SK-N-SH (cell line): Measurements from ENCODE around the gene NUP188. TPM values are rescaled to one million over a fixed set of nuclear protein-coding genes. Genes with fewer than 3 reads are reported as not detected.

Source experiments
- CTCF ChIA-PET: fragments of 300-600, 350-600 bp; formaldehyde crosslinking; extraction: SDS; loops from one replicate; lab custom pipeline; 2021; lab: Yijun Ruan, JAX
- POLR2A ChIA-PET: fragments of 350-600 bp; sonication (Branson Sonifier 250); formaldehyde crosslinking; extraction: SDS; loops from one replicate; lab custom pipeline; 2020; ENCODE audit warnings: antibody characterized with exemption, inconsistent platforms; lab: Yijun Ruan, JAX
- DNase-seq: peaks from one replicate; pipeline ENCODE4 v3.0.0; 2012
- H2AFZ ChIP-seq: fragments of 200-600 bp; sonication (generic); 2 replicates; pipeline ENCODE4 v1.8.1; 2016; ENCODE audit warnings: antibody characterized with exemption, mild to moderate bottlenecking, low read depth
- H3F3A ChIP-seq: fragments of 200-600 bp; sonication (generic); replicated peaks from 2 replicates; pipeline ENCODE3; 2016; ENCODE audit warnings: antibody characterized with exemption, mild to moderate bottlenecking; ENCODE audit not compliant: insufficient read depth
- H3K27ac ChIP-seq, 2 experiments: fragments of 200-500 bp in 1 of 2; fragments of 200-600 bp in 1 of 2; sonication (Bioruptor generic) in 1 of 2; sonication (generic), shearing (Covaris generic) in 1 of 2; 2 replicates each; pipeline versions ENCODE4 v1.5.1 to v1.6.1; 2014 to 2016; ENCODE audit warnings: low read depth in 2 of 2, inconsistent platforms in 1 of 2, low read length in 1 of 2, mild to moderate bottlenecking in 1 of 2, mixed read lengths in 1 of 2
- H3K27me3 ChIP-seq: fragments of 200-600 bp; sonication (generic), shearing (Covaris generic); 2 replicates; pipeline ENCODE4 v1.6.1; 2016; ENCODE audit warnings: mixed run types; ENCODE audit not compliant: insufficient read depth
- H3K36me3 ChIP-seq, 2 experiments: fragments of 200-500 bp in 1 of 2; fragments of 200-600 bp in 1 of 2; sonication (Bioruptor generic) in 1 of 2; sonication (generic) in 1 of 2; replicated peaks in 1 of 2; 2 replicates each; pipeline versions ENCODE3 to v1.5.1; 2014 to 2016; ENCODE audit warnings: low read length in 1 of 2, mild to moderate bottlenecking in 1 of 2; ENCODE audit not compliant: insufficient read depth in 2 of 2, control insufficient read depth in 1 of 2
- H3K4me1 ChIP-seq, 2 experiments: fragments of 200-500 bp in 1 of 2; fragments of 200-600 bp in 1 of 2; sonication (Bioruptor generic) in 1 of 2; sonication (generic), shearing (Covaris generic) in 1 of 2; 2 replicates each; pipeline versions ENCODE4 v1.5.1 to v1.6.1; 2014 to 2016; ENCODE audit warnings: low read depth in 1 of 2, low read length in 1 of 2, mixed run types in 1 of 2; ENCODE audit not compliant: insufficient read depth in 2 of 2, control insufficient read depth in 1 of 2
- H3K4me2 ChIP-seq: fragments of 200-600 bp; sonication (generic), shearing (Covaris generic); 2 replicates; pipeline ENCODE4 v1.6.1; 2017; ENCODE audit warnings: mixed run types
- H3K4me3 ChIP-seq, 2 experiments: fragments of 200-500 bp in 1 of 2; fragments of 200-600 bp in 1 of 2; sonication (Bioruptor generic) in 1 of 2; sonication (generic), shearing (Covaris generic) in 1 of 2; 2 replicates each; pipeline versions ENCODE4 v1.5.1 to v1.8.1; 2014 to 2016; ENCODE audit warnings: low read depth in 2 of 2, inconsistent platforms in 1 of 2, low read length in 1 of 2, mild to moderate bottlenecking in 1 of 2, mixed read lengths in 1 of 2, moderate library complexity in 1 of 2
- H3K79me2 ChIP-seq: fragments of 200-600 bp; sonication (generic); 2 replicates; pipeline ENCODE4 v1.8.1; 2017; ENCODE audit warnings: mild to moderate bottlenecking; ENCODE audit not compliant: insufficient read depth
- H3K9ac ChIP-seq: fragments of 200-600 bp; sonication (generic); 2 replicates; pipeline ENCODE4 v1.6.1; 2017; ENCODE audit warnings: mixed run types
- H3K9me2 ChIP-seq: fragments of 200-600 bp; sonication (generic); 2 replicates; pipeline ENCODE4 v1.6.1; 2017; ENCODE audit warnings: mixed run types
- H3K9me3 ChIP-seq: fragments of 200-600 bp; sonication (generic); 2 replicates; pipeline ENCODE4 v1.6.1; 2017; ENCODE audit warnings: mixed run types, mild to moderate bottlenecking, moderate library complexity
- H4K20me1 ChIP-seq: fragments of 200-600 bp; sonication (generic); 2 replicates; pipeline ENCODE4 v1.6.1; 2017; ENCODE audit warnings: mild to moderate bottlenecking, mixed run types; ENCODE audit not compliant: insufficient read depth
- ELF1 ChIP-seq: IDR thresholded peaks from 2 replicates; pipeline ENCODE4 v1.4.0; 2012
- FOSL2 ChIP-seq: IDR thresholded peaks from 2 replicates; pipeline ENCODE4 v1.4.0; 2012; ENCODE audit warnings: low read depth, mild to moderate bottlenecking, moderate library complexity, borderline replicate concordance
- FOXJ3 ChIP-seq: sonication (generic); formaldehyde crosslinking; IDR thresholded peaks from 2 replicates; pipeline ENCODE4 v1.5.1; 2020; ENCODE audit warnings: mild to moderate bottlenecking, missing genetic modification reagents
- GABPA ChIP-seq: IDR thresholded peaks from 2 replicates; pipeline ENCODE4 v1.4.0; 2012; ENCODE audit warnings: low read depth, mild to moderate bottlenecking
- MEF2A ChIP-seq: IDR thresholded peaks from 2 replicates; pipeline ENCODE4 v1.4.0; 2012; ENCODE audit warnings: low read depth, borderline replicate concordance
- NRF1 ChIP-seq: IDR thresholded peaks from 2 replicates; pipeline ENCODE4 v1.6.1; 2012; ENCODE audit warnings: low read depth, mild to moderate bottlenecking, low read length
- POLR2AphosphoS5 ChIP-seq: IDR thresholded peaks from 2 replicates; pipeline ENCODE4 v1.6.1; 2012; ENCODE audit warnings: low read depth, low read length
- RAD21 ChIP-seq: IDR thresholded peaks from 2 replicates; pipeline ENCODE4 v1.6.1; 2012; ENCODE audit warnings: mild to moderate bottlenecking, low read length
- RCOR1 ChIP-seq: fragments of 150-350 bp; IDR thresholded peaks from 2 replicates; pipeline ENCODE4 v1.6.1; 2017; ENCODE audit warnings: antibody characterized with exemption, low read length
- RFX5 ChIP-seq: IDR thresholded peaks from 2 replicates; pipeline ENCODE4 v1.6.1; 2012; ENCODE audit warnings: mild to moderate bottlenecking, improper control_type of control experiment, low read length
- SIN3A ChIP-seq: IDR thresholded peaks from 2 replicates; pipeline ENCODE4 v1.6.1; 2012; ENCODE audit warnings: low read depth, mild to moderate bottlenecking, low read length, moderate library complexity, borderline replicate concordance
- TCF12 ChIP-seq: IDR thresholded peaks from 2 replicates; pipeline ENCODE4 v1.4.0; 2012
- YY1 ChIP-seq: IDR thresholded peaks from 2 replicates; pipeline ENCODE4 v1.4.0; 2012; ENCODE audit warnings: low read depth, mild to moderate bottlenecking
- WGBS: methylation state at CpG from one replicate; pipeline ENCODE4 v1.1.6; 2017; ENCODE audit warnings: low lambda C conversion rate; 5-methylcytosine and 5-hydroxymethylcytosine counted together
- polyA plus RNA-seq, 3 experiments: library from polyadenylated mRNA; depleted of rRNA; stranded (reverse); fragments of >200 nt; gene quantifications; 2 replicates each; pipeline ENCODE4 v1.2.3, GENCODE V29; 2012
- TF ChIP-seq, protein P1 (sequence below): fragments of 200-600 bp; sonication (generic); IDR thresholded peaks from 2 replicates; pipeline ENCODE4 v1.6.1; 2017; ENCODE audit warnings: antibody characterized with exemption, mild to moderate bottlenecking, moderate library complexity
- TF ChIP-seq, protein P2 (sequence below): fragments of 150-350 bp; IDR thresholded peaks from 2 replicates; pipeline ENCODE4 v1.6.1; 2016; ENCODE audit warnings: mild to moderate bottlenecking, low read depth, low read length
- TF ChIP-seq, protein P3 (sequence below): IDR thresholded peaks from 2 replicates; pipeline ENCODE4 v1.4.0; 2012; ENCODE audit warnings: low read depth, borderline replicate concordance
- TF ChIP-seq, protein P4 (sequence below): IDR thresholded peaks from 2 replicates; pipeline ENCODE4 v1.6.1; 2012; ENCODE audit warnings: mild to moderate bottlenecking, low read depth, low read length, moderate library complexity

Gene NUP188
- polyA plus RNA-seq, 1 of the 3 experiments (the other 2 are of a cell fraction) = 49.5 TPM

DNA sequence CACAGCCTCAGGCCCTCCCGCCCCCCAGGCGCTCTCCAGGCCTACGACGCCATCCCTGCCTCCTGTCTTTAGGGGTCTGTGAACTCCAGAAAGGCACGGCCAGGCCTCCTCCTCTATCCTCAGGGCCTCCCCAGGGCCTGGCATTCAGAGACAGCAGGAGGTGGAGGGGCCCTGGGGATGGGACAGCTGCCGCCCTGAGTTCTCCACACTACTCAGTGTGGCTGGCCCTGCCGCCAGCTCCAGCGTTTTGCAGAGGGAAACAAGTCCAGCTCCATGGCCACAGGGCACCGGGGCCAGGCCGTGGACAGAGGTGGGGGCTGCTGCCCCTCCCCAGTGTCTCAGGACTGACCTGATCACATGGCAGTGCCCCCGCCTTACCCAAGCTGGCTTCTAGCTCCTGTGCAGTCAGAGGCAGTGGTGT is 64.3 kb downstream of the NUP188 start:
- CTCF ChIA-PET = interaction anchor here (1.0 kb wide), 1 partner anchor 11 kb away, joined by 3 read pairs; no protein-coding TSS in a partner anchor
- TF ChIP-seq TCF12 (no peak), ELF1 (no peak), MEF2A (no peak)
- TF ChIP-seq, protein P1, sequence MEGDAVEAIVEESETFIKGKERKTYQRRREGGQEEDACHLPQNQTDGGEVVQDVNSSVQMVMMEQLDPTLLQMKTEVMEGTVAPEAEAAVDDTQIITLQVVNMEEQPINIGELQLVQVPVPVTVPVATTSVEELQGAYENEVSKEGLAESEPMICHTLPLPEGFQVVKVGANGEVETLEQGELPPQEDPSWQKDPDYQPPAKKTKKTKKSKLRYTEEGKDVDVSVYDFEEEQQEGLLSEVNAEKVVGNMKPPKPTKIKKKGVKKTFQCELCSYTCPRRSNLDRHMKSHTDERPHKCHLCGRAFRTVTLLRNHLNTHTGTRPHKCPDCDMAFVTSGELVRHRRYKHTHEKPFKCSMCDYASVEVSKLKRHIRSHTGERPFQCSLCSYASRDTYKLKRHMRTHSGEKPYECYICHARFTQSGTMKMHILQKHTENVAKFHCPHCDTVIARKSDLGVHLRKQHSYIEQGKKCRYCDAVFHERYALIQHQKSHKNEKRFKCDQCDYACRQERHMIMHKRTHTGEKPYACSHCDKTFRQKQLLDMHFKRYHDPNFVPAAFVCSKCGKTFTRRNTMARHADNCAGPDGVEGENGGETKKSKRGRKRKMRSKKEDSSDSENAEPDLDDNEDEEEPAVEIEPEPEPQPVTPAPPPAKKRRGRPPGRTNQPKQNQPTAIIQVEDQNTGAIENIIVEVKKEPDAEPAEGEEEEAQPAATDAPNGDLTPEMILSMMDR = no peak
- TF ChIP-seq, protein P2, sequence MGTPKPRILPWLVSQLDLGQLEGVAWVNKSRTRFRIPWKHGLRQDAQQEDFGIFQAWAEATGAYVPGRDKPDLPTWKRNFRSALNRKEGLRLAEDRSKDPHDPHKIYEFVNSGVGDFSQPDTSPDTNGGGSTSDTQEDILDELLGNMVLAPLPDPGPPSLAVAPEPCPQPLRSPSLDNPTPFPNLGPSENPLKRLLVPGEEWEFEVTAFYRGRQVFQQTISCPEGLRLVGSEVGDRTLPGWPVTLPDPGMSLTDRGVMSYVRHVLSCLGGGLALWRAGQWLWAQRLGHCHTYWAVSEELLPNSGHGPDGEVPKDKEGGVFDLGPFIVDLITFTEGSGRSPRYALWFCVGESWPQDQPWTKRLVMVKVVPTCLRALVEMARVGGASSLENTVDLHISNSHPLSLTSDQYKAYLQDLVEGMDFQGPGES = no peak
- Histone ChIP-seq H3K9me3 (no peaks in the 10 kb centered on the region), H3K4me2 (no peak overlapping the region), H3K36me3 (peaks cover 3 to 54% of the 10 kb centered on the region in 2 experiments), H3K79me2 (no peaks in the 10 kb centered on the region), H3F3A (peaks cover 13% of the 10 kb centered on the region), H3K9ac (no peak overlapping the region), H2AFZ (no peak overlapping the region), H3K4me1 (no peaks in the 10 kb centered on the region; a peak in 1 of 4 replicates), H4K20me1 (0 out of 2 replicates have a peak, but pooled peaks cover 3% of the 10 kb centered on the region), H3K27me3 (no peaks in the 10 kb centered on the region), H3K27ac (no peak overlapping the region), H3K9me2 (no peaks in the 10 kb centered on the region), H3K4me3 (no peak overlapping the region)
- POLR2A ChIA-PET = no interaction called here
- WGBS = 90% methylated on average over 4 of the region's 11 CpGs
- no peak for DNase-seq

DNA sequence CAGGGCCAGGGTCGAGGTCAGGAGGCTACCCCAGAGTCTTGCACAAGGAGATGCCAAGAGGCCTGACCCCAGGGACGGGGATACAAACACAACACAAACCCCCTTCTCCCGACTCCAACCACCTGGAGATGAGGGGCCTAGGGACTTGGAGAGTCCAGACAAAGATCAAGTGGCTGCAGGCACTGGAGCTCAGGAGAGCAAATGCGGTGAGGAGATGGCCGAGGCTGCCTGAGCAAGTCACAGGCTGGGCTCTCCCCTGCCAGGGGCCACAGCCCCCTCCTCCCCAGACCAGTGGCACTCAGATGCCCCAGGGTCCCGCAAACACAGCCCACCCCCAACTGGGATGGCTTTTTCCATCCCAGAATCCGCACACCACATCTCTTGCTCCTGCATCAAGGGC is 64.8 kb downstream of the NUP188 start:
- 82% methylated on average over 5 of the region's 7 CpGs for WGBS
- H2AFZ ChIP-seq = no peak overlapping the region
- CTCF ChIA-PET = interaction anchor here (1.0 kb wide), 1 partner anchor 10 kb away, joined by 3 read pairs; no protein-coding TSS in a partner anchor
- H3K36me3 ChIP-seq = peaks cover 6 to 52% of the 10 kb centered on the region in 2 experiments
- no peak overlapping the region; a peak in 1 of 4 replicates for H3K27ac ChIP-seq
- no peak overlapping the region for H3K9ac ChIP-seq
- no peak overlapping the region for H3K4me2 ChIP-seq
- H3K9me2 ChIP-seq = no peaks in the 10 kb centered on the region
- H3K4me3 ChIP-seq = no peak overlapping the region
- no peaks in the 10 kb centered on the region for H3K9me3 ChIP-seq
- no peaks in the 10 kb centered on the region for H3K27me3 ChIP-seq
- H3K79me2 ChIP-seq = no peaks in the 10 kb centered on the region
- H3K4me1 ChIP-seq = no peaks in the 10 kb centered on the region; a peak in 1 of 4 replicates
- POLR2A ChIA-PET = interaction anchor here (1.4 kb wide), 1 partner anchor 10 kb away, joined by 4 read pairs; no protein-coding TSS in a partner anchor
- peaks cover 7% of the 10 kb centered on the region for H3F3A ChIP-seq
- no peak for DNase-seq
- no peaks in the 10 kb centered on the region for H4K20me1 ChIP-seq
- TF ChIP-seq, protein P3, sequence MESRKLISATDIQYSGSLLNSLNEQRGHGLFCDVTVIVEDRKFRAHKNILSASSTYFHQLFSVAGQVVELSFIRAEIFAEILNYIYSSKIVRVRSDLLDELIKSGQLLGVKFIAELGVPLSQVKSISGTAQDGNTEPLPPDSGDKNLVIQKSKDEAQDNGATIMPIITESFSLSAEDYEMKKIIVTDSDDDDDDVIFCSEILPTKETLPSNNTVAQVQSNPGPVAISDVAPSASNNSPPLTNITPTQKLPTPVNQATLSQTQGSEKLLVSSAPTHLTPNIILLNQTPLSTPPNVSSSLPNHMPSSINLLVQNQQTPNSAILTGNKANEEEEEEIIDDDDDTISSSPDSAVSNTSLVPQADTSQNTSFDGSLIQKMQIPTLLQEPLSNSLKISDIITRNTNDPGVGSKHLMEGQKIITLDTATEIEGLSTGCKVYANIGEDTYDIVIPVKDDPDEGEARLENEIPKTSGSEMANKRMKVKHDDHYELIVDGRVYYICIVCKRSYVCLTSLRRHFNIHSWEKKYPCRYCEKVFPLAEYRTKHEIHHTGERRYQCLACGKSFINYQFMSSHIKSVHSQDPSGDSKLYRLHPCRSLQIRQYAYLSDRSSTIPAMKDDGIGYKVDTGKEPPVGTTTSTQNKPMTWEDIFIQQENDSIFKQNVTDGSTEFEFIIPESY = no peak
- no peak for TF ChIP-seq YY1
- TF ChIP-seq RCOR1 = no peak
- TF ChIP-seq, protein P2 = no peak
- TF ChIP-seq, protein P4, sequence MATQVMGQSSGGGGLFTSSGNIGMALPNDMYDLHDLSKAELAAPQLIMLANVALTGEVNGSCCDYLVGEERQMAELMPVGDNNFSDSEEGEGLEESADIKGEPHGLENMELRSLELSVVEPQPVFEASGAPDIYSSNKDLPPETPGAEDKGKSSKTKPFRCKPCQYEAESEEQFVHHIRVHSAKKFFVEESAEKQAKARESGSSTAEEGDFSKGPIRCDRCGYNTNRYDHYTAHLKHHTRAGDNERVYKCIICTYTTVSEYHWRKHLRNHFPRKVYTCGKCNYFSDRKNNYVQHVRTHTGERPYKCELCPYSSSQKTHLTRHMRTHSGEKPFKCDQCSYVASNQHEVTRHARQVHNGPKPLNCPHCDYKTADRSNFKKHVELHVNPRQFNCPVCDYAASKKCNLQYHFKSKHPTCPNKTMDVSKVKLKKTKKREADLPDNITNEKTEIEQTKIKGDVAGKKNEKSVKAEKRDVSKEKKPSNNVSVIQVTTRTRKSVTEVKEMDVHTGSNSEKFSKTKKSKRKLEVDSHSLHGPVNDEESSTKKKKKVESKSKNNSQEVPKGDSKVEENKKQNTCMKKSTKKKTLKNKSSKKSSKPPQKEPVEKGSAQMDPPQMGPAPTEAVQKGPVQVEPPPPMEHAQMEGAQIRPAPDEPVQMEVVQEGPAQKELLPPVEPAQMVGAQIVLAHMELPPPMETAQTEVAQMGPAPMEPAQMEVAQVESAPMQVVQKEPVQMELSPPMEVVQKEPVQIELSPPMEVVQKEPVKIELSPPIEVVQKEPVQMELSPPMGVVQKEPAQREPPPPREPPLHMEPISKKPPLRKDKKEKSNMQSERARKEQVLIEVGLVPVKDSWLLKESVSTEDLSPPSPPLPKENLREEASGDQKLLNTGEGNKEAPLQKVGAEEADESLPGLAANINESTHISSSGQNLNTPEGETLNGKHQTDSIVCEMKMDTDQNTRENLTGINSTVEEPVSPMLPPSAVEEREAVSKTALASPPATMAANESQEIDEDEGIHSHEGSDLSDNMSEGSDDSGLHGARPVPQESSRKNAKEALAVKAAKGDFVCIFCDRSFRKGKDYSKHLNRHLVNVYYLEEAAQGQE = no peak
- no peak for TF ChIP-seq FOSL2
- TF ChIP-seq SIN3A = no peak
- TF ChIP-seq POLR2AphosphoS5 = no peak
- no peak for TF ChIP-seq NRF1
- TF ChIP-seq FOXJ3 (CRISPR knock-in tag) = no peak
- TF ChIP-seq RAD21 = no peak
- no peak for TF ChIP-seq RFX5
- TF ChIP-seq GABPA = no peak
- TF ChIP-seq TCF12 = no peak
